Measurements from ENCODE around the gene P3H4.

P3H4 gene

DNA sequence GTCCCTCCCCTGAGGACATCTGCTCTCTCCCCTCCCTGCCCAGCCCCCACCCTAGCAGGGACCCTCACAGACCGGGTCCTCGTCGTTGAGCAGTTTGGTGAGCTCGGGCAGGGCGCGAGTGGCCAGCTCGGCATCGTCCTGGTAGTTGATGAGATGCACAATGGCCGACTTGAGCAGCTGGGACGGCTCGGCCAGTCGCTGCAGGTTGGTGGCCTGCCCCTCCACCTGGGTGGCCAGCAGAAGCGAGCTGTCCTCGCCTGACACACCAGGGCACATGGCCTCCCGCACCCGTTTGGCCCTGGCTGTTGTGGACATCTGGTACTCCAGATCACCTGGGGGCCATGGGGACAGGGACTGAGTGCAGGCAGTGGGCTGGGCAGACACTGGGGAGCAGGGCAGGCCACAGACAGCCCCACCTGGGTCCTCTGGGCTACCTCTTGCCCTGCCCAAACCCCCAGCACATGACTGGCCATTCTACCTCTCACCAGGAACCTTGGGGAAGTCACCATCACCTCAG lies 42.3 kb downstream of the P3H4 start:
- DNase-seq, result no peak

DNA sequence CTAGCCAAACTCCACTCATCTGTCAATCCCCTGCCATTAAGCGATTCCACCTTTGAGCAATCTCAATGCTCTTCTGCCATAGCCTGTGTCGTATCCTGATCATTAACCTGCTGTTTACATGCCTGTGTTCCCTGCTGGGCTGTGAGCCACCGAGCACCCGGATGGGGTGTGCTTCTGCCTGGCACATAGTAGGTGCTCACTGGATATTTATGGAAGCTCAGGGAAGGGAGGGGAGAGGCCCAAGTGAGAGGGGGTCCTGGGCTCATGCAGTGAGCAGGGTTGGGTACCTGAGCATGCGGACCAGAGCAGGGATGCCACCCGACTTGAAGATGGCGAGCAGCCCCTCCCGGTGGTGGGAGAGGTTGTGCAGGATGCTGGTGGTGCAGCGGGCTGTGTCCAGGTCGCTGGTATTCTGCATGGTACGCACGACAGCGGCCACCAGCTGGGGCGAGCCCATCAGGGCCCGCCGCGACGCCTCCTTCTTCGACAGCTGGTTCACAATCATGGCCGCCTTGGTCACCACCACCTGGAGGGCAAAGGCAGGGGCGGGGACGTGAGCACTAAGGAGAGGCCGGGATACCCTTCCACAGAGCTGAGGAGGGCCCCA lies 43.0 kb downstream of the P3H4 start:
- DNase-seq, result no peak

DNA sequence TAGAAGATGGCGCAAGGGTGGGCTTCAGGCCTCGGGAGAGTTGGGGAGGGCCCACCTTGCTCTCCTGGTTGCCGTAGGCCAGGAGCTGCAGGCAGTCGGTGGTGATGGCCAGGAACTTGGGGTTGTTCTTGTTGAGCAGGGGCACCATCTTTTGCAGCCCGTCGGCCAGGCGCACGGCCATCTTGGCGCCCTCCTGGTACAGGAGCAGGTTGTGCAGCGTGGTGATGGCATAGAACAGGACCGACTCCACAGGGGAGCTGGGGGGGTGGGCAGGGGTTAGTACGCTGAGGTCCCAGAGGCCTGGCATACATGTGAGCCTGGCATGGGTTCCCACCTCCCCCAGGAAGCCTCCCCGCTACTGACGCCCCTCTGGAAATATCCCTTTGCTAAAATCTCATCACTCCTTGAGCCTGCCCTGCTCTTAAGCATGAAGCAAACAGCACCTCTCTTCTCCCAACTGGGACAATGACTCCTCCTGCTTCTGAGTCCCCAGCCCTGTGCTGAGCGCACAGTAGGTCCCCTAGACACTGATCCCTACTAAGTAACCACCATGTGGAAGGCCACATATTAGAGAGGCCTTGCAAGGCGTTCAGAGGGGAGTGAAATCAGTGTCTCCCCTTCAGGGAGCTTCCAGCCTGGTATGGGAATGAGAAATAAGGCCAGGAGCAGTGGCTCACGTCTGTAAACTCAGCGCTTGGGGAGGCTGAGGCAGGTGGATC lies 44.3 kb downstream of the P3H4 start:
- DNase-seq, result no peak

DNA sequence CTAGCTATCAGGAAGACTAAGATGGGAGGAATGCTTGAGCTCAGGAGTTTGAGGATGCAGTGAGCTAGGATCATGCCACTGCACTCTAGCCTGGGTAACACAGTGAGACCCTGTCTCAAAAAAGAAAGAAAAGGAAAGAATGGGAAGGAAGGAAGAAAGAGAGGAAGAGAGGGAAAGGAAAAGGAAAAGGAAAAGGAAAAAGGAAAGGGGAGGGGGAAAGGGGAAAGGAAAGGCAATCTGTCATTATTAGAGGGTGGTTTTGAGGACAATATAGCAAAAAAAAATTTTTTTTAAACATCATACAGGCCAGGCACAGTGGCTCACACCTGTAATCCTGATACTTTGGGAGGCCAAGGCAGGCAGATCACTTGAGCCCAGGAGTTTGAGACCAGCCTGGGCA lies 45.6 kb downstream of the P3H4 start:
- DNase-seq, result no peak

DNA sequence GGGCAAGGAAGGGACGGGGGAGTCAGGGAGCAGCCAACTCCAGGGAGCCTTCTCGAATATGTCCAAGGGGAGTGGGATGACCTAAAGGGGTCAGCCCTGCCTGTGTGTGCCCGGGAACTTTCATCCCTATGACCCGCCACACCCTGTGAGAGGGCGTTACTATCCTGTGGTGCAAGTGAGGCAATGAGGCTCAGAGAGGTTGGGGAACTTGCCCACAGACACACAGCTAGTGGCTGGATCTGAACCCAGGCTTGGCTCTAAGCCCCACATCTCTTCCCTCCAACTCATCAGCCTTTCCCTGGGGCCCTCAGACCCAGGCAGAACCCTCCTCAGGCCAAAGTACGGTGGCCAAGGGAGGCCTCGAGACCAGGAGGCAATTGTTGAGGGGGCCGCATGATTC lies 48.4 kb downstream of the P3H4 start:
- no peak for DNase-seq

DNA sequence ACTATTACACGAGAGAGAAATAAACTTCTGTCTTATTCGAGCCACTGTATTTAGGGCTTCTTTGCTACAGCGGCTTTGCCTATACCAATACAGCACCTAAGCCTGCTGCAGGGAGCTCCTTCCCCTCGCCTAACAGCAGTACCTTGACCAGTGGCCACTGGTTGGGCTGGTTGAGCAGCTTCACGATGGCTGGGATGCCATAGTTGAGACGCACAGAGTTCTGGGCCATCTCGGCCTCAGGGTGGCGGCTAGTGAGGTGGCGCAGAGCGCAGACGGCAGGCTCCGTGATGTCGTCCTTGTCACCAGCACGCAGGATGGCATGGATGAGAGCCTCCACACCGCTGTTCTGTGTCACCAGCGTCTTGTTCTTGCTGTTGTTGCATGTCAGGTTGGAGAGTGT lies 48.9 kb downstream of the P3H4 start:
- DNase-seq, result no peak

DNA sequence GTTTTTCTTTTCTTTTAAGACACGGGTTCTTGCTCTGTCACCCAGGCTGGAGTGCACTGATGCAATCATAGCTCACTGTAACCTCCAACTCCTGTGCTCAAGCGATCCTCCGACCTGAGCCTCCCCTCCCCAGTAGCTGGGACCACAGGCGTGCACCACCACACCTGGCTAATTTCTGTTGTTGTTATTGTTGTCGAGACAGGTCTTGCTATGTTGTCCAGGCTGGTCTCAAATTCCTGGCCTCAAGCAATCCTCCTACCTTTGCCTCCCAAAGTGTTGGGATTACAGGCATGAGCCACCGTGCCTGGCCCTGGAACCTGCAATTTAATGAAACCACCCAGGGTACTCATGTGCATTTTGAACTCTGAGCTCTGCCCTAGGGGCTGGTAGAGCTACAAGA lies 49.4 kb downstream of the P3H4 start:
- DNase-seq, result no peak

DNA sequence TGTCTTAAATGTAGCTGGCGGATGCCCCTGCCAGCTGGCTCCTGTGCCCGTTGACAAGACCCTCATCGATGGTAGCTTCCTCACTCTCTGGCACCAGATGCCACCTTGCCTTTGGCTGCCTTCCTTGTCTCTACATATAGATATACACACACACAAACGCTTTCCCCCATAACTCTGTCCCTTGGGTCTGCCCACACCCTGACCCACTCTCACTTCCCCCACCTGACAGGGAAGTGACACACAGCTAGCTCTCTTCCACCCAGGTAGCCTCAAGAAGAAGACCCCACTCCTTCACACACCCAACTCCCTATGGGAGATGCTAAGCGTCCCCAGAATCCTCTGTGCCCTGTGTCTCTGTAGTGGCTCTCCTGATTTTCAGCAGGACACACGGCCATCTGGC lies 50.9 kb downstream of the P3H4 start:
- DNase-seq, result no peak

DNA sequence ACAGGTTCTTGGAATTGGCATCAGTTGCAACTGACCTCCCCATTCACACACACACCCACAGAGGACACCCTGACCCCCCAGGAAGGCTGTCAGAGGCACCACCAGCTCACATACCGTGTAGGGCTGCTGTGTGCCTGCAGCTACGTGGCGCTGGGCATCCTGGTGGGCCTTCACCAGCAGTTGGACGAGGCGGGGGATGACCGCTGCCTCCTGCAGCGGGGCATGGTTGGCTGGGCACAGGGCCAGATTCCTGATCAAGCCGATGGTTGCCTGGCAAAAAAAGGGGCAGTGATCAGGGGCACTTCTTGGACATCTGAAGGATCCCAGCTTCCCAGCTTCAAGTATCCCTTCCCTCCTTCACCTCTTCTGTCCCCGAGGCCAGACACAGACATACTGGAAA lies 53.1 kb downstream of the P3H4 start:
- no peak for DNase-seq

DNA sequence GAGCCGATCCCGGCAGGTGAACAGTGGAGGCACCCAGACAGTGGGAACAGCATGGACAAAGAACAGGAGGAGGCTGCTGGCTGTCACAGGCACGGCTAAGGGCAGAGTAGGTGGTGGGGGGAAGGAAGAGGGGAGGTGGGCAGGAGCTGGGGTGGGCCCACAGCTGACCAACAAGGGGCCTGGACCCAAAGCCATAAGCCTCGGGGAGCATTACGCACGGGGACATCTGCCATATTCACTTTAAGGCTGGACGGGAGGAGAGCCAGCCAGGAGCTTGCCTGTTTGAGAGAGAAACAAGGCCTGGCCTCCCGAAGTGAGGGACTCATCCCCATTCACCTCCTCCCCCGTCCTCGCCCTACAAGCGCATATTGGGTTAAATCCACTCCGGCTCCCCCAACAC lies 57.7 kb downstream of the P3H4 start:
- no peak for DNase-seq
